Smooth muscle cell of the brain vasculature (primary cell): ENCODE measurements around the gene TLL1.

Source experiments
- DNase-seq: peaks from one replicate; pipeline ENCODE4 v3.0.0-alpha.2; 2012; ENCODE audit warnings: low read depth, low spot score

The TLL1 gene

DNA sequence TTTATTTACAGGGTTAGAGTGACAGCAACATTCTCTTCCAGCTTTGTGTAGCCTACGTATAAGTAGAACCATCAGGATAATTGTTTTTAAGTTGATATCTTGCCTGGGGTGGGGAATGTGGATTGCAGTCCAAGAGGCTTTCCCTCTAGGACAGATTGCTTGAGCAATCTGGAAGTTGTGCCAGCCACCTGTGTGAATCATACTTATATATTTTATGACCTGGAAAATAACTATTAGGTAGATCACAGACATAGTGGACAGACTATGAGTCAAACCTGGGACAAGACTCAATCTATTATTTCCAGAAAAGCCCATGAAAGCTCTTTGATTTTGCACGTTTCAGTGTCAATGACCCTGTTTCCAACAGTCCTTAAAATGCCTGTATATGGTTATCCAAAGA is 98.9 kb downstream of the TLL1 start:
- no peak for DNase-seq

DNA sequence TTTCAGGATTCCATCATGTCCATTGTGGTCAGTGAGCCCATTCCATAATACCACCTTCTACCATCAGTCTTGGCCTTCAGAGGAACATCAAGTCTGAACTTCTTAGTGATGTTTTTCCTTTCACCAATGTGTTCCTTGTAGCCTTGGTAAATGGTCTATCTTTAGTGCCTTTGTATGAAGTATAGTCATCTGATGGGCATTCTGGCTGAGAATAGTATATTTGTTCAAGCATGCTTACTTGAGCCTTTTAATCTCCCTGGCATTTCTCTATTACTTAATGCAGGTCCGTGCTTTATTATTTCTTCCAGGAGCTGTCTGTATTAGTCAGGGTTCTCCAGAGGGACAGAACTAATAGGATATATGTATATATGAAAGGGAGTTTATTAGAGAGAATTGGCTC is 99.7 kb downstream of the TLL1 start:
- no peak for DNase-seq

GRCh38 chr4:165982934-165983333 is 109.9 kb downstream of the TLL1 start:
- no peak for DNase-seq

DNA sequence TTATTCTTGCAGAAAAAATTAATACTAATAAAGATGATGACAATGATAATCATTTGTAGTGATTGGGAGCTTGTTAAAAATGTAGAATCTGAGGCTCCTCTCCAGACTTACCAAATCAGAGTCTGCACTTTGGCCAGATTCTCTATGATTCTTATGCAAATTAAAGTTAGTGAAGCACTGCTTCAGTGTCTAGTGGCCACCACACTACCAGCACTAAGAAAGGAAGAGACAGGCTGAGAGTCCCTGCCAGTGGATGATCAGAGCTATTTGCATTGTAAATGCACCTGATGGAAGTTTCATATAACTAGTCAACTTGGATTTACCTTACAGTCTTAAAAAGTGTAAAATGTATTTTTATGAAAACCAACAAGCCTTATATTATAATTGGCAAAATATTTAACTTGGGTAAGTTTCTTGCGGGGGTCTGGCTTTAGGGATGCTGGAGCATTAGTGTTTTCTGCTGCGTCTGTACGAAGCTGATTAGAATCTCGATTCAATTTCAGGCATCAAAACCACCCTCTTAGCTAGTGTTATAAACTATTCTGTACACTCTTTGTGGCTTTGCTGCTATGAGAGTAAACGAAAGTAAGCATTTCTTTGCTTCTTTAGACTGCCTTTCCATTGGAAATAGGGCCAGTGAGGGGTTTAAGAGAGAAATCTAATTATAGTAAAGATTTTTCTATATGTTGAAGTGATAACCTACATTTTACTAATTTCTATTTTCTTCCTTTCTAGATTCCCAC is 114.1 kb downstream of the TLL1 start:
- no peak for DNase-seq

GRCh38 chr4:165991325-165992180 is 118.5 kb downstream of the TLL1 start:
- DNase-seq: no peak

DNA sequence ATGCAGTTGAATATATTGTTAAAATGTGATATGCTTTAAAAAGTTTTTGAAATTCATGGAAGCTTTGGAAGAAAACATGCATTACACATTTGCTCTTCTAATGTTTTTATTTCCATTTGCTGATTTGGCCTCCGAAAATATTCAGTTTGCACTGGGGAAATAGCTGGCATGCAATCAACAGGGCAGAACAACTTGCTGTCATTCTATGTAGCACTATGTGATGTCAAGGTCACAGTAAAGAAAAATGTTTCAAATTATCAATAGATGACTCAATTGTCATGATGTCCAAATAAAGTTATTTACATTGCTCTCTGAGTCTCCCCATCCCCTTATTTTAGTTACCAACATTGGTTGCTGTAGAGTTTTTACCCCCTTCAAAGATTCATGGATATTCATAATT is 119.2 kb downstream of the TLL1 start:
- no peak for DNase-seq

- no peak for DNase-seq
These were observed 121.7 kb downstream of the TLL1 start for GRCh38 chr4:165994701-165995100.

DNA sequence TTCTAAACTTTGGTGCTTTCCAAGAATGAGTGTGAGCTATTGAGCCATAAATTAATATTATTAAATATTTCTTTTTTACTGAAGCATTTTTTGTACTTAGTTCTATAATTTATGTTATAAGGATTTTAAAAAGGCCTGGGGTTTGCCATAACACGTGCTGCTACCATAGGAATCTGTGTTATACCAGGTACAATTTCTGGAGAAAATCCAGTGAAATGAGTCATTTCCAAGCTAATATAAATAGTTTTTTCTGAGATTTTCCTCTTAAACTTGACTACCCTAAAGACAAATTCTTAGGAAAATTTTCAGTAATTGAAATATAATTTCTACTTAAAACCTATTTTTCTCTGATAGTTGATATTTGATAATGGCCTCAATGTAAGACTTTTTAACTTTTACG is 130.8 kb downstream of the TLL1 start:
- no peak for DNase-seq

- no peak for DNase-seq
These were observed 133.2 kb downstream of the TLL1 start for GRCh38 chr4:166006217-166006616.

GRCh38 chr4:166008510-166008909 is 135.5 kb downstream of the TLL1 start:
- DNase-seq: no peak

GRCh38 chr4:166012129-166013030 is 139.3 kb downstream of the TLL1 start:
- DNase-seq: no peak

DNA sequence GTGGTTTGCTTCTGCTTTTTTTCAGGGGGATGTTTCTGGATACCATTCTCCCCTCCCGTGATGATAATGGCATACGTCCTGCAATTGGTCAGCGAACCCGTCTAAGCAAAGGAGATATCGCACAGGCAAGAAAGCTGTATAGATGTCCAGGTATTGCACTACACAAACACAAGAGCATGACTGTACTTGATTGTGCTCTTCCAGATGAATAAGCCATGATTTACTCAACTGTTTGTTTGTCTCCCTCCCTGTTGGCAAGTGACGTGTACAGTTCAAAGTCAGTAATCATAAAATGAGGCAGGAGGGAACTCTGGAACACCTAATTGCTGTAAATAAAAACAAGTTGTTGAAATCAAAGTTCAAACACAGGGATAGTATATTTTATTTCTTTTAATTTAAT is 141.4 kb downstream of the TLL1 start:
- DNase-seq: no peak

DNA sequence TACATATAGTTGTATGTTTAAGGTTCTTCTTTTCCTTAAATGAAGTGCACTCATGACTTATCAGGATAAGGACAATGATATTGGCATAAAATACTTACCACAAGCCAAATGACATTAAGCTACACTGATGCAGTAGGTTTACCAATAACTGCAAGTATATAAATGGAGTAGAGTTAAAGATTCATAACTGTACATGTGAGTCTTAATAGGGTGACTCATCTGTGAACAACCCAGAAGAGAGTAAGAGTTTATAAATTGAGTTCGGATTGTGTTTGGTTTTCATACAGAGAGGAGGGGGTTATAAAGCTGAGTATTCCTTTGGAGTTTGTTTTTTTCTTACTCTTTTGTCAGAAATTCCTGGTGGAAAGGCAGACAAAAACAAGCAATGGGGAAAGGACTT is 144.8 kb downstream of the TLL1 start:
- DNase-seq: no peak

- no peak for DNase-seq
These were observed 146.6 kb downstream of the TLL1 start for GRCh38 chr4:166019441-166020220.

DNA sequence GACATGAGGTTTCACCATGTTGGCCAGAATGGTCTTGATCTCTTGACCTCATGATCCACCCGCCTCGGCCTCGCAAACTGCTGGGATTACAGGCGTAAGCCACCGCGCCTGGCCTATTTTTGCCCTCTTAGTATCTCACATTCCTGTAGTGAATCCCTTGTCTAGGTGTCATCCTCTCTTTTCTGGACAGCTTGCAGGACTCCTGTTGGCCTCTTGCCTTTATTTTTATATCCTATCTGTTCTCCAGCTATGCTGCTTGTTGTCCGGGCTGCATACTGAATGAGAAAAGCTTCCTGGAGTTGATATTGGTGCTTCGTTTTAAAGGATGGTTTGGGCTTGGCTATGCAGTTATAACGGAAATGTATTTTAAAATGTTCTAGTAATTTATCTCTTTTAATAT is 148.6 kb downstream of the TLL1 start:
- DNase-seq: no peak

DNA sequence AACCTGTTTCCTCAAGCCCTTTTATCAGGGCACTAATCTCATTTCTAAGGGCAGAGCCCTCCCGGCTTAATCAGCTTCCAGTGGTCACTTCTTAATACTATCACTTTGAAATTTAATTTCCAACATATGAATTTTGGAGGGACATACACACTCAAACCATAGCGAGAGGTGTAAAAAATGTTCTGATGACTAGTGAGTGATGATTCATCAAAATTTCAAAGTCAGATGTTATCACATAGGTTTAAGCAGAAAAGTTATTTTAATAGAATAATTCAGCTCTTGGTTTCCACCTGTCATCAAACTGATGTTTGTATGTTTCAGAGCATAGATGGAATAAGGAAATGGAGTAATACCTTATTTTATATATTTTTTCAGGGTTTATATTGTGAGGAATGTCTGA is 161.9 kb downstream of the TLL1 start:
- DNase-seq: no peak

DNA sequence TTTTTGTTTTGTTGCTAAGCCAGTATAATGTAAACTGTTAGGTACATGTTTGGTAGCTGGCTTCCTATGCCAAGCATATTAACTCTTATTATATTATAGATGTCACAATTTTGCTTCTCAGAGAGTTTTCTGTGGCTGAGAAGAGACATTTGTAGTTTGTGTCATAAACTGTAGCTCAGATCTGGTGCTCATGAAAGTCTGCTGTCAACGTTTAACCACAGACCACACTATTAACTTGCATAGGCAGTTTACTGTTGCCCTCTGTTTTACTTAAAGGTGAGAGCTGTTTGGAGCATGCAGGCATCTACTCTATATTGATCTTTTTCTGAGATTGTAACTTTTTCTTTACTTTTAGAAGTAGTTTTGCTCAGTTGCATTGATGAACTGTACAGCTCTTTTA is 166.8 kb downstream of the TLL1 start:
- DNase-seq: no peak

DNA sequence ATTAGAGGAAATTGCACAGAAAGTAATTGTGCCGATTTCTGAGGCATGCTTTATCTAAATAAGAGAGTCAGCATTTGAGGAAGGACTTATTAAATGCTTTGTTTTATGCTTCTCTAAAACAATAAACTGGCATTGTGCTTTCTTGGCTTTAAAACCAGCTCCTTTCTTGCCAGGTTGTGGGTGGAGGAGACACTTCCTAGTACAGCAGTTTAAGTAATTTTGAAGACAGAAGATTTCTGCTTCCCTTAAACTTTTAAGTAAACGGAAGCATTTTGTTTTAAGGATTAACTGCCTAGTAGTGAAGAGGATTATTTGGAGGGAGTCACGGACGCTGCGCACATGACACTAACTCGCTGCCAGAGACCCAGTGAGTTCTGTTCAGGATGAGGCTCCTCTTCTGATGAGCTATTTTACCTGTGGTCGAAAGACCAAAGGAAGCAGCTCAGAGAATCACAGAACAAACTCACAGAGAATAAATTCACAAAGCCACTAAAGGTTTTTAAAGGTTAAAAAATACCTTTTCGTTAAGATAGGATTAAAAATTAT is 169.5 kb downstream of the TLL1 start:
- no peak for DNase-seq

- DNase-seq: no peak
These were observed 170.8 kb downstream of the TLL1 start for GRCh38 chr4:166043801-166044200.

DNA sequence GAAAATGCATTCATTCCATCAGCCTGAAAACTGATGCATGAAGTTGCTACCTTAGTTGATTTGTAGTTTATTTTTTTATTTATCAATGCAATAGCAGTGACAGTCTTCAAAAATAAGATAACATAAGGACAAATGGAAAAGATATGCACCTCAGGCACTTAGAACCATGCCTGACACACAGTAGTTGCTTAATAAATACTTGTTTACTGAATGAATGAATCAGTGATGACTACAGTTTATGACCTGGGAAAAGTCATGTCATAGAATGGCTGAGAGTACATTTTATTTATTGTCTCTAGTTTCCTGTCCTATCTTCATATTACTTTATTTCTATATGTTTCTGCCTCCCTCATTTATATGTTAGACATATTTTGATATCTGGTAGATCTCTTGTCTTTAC is 171.8 kb downstream of the TLL1 start:
- DNase-seq: no peak

GRCh38 chr4:166045457-166045856 is 172.4 kb downstream of the TLL1 start:
- DNase-seq: no peak
